Activated T-cell treated with anti-CD3 and anti-CD28 coated beads, Interleukin-2, amount 50 U/mL, for 48 hours (primary cell): ENCODE data around the gene NHP2.
A peak's percentile ranks its signal among the peaks of the same experiment; 100 is the strongest.
"Not testable (repeated sequence)": the region's sequence is repeated elsewhere in the genome, so short reads cannot be mapped to it uniquely, and the experiment has no call there.

Source experiments
- DNase-seq, 2 experiments: peaks; one replicate each; pipeline ENCODE4 v3.0.0-alpha.2; 2020

NHP2 gene

GRCh38 chr5:178153530-178154340, at the start of gene NHP2:
Gene NHP2 (minus strand): TSS chr5:178153885. CDS start chr5:178153817, 68 bp downstream.
- DNase-seq, result peak; percentile 99 to 100

- no peak for DNase-seq
These were observed 48.9 kb upstream of the NHP2 start for GRCh38 chr5:178202541-178202940.

- no peak for DNase-seq
These were observed 48.2 kb upstream of the NHP2 start for GRCh38 chr5:178201927-178202235.

GRCh38 chr5:178201221-178201926, 47.7 kb upstream of the NHP2 start:
- no peak for DNase-seq

GRCh38 chr5:178199581-178200434, 46.1 kb upstream of the NHP2 start:
- no peak for DNase-seq

- DNase-seq, result no peak
These were observed 45.0 kb upstream of the NHP2 start for GRCh38 chr5:178198706-178199105.

- not testable (repeated sequence) for DNase-seq
These were observed 44.5 kb upstream of the NHP2 start for GRCh38 chr5:178198151-178198550.

GRCh38 chr5:178196986-178197385, 43.3 kb upstream of the NHP2 start:
- no peak for DNase-seq

GRCh38 chr5:178196281-178196812, 42.7 kb upstream of the NHP2 start:
- DNase-seq, result no peak

GRCh38 chr5:178194026-178194425, 40.3 kb upstream of the NHP2 start:
- DNase-seq, result no peak

- no peak for DNase-seq
These were observed 39.6 kb upstream of the NHP2 start for GRCh38 chr5:178193251-178193809.

GRCh38 chr5:178192787-178193186, 39.1 kb upstream of the NHP2 start:
- DNase-seq, result no peak

GRCh38 chr5:178192244-178192643, 38.6 kb upstream of the NHP2 start:
- DNase-seq, result no peak

- no peak for DNase-seq
These were observed 38.0 kb upstream of the NHP2 start for GRCh38 chr5:178191661-178192060.

GRCh38 chr5:178189433-178189832, 35.7 kb upstream of the NHP2 start:
- DNase-seq, result no peak

GRCh38 chr5:178187014-178187413, 33.3 kb upstream of the NHP2 start, which contains the start of gene GMCL2:
Gene GMCL2 (minus strand): TSS chr5:178187371. CDS start chr5:178187299, 72 bp downstream.
- DNase-seq, result no peak

GRCh38 chr5:178186427-178186826, 32.7 kb upstream of the NHP2 start:
- no peak for DNase-seq

GRCh38 chr5:178182158-178182876, 28.6 kb upstream of the NHP2 start:
- no peak for DNase-seq

- DNase-seq, result no peak
These were observed 26.6 kb upstream of the NHP2 start for GRCh38 chr5:178180141-178180863.

GRCh38 chr5:178177569-178177968, 23.9 kb upstream of the NHP2 start:
- DNase-seq, result no peak

- DNase-seq, result no peak
These were observed 23.1 kb upstream of the NHP2 start for GRCh38 chr5:178176791-178177190.
